Retinal pigment epithelial cell (primary cell): ENCODE results near the gene ST8SIA6.
"Not testable (repeated sequence)": the region's sequence is repeated elsewhere in the genome, so short reads cannot be mapped to it uniquely, and the experiment has no call there.

ENCODE experiments used
- DNase-seq: peaks from one replicate; pipeline ENCODE4 v3.0.0-alpha.2; 2010; ENCODE audit warnings: low read depth
- H3K4me3 ChIP-seq: 2 replicates; pipeline ENCODE4 v1.5.1; 2011; ENCODE audit warnings: mild to moderate bottlenecking, low read length, control low read depth, moderate library complexity
- CTCF ChIP-seq: conservative IDR thresholded peaks from 2 replicates; pipeline ENCODE4 v1.5.1; 2011; ENCODE audit warnings: low read depth, low read length, control low read depth, inconsistent platforms

Gene ST8SIA6

GRCh38 chr10:17409170-17409733 lies 45.1 kb downstream of the ST8SIA6 start:
- TF ChIP-seq CTCF, result peak; percentile 50
- DNase-seq, result no peak
- H3K4me3 ChIP-seq, result no peak overlapping the region

- TF ChIP-seq CTCF, result no peak
- DNase-seq, result no peak
- no peak overlapping the region for H3K4me3 ChIP-seq
These were observed 47.3 kb downstream of the ST8SIA6 start for GRCh38 chr10:17407047-17407446.

GRCh38 chr10:17406036-17406834 lies 48.2 kb downstream of the ST8SIA6 start:
- H3K4me3 ChIP-seq, result no peak overlapping the region
- no peak for DNase-seq
- no peak for TF ChIP-seq CTCF

GRCh38 chr10:17403161-17403560 lies 51.2 kb downstream of the ST8SIA6 start:
- TF ChIP-seq CTCF, result no peak
- H3K4me3 ChIP-seq, result no peak overlapping the region
- DNase-seq, result no peak

GRCh38 chr10:17402040-17402439 lies 52.4 kb downstream of the ST8SIA6 start:
- H3K4me3 ChIP-seq, DNase-seq: not testable (repeated sequence)

- DNase-seq, result no peak
- H3K4me3 ChIP-seq, result no peak overlapping the region
- no peak for TF ChIP-seq CTCF
These were observed 58.4 kb downstream of the ST8SIA6 start for GRCh38 chr10:17396004-17396403.

- no peak overlapping the region for H3K4me3 ChIP-seq
- no peak for TF ChIP-seq CTCF
- no peak for DNase-seq
These were observed 59.5 kb downstream of the ST8SIA6 start for GRCh38 chr10:17394854-17395253.
